Measurements from ENCODE around the gene FOXO6. TPM values are rescaled to one million over a fixed set of nuclear protein-coding genes. Genes with fewer than 3 reads are reported as not detected.
"Not testable (repeated sequence)": the region's sequence is repeated elsewhere in the genome, so short reads cannot be mapped to it uniquely, and the experiment has no call there.

The FOXO6 gene
- total RNA-seq, 2 experiments from 2014 or later: 0.19 TPM

DNA sequence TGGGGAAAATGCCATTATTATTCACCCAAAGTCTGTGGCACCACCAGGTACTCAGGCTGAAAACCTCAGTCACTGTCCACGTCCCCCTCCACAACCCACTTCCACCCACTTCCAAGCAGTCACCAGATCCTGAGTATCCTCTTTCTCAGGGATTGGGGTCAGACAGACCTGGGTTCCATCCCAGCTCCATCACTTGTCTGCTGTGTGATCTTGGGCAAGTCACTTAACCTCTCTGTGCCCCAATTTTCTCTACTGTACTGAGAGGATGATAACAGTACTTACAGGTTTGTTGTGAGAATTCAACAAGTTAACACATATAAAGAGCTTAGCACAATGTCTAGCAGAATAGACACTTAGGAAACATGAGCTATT lies 29.7 kb upstream of the FOXO6 start:
- no peaks in the 10 kb centered on the region for H3K9me3 Mint-ChIP-seq

DNA sequence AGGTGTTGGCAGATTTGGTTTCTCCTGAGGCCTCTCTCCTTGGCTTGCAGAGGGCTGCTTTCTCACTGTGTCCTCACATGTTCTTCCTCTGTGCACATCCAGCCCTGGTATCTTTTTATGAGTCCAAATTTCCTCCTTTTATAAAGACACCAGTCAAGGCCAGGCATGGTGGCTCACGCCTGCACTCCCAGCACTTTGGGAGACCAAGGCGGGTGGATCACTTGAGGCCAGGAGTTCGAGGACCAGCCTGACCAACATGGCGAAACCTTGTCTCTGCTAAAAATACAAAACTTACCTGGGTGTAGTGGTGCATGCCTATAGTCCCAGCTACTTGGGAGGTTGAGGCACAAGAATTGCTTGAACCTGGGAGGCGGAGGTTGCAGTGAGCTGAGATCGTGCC lies 29.1 kb upstream of the FOXO6 start:
- POLR2A ChIA-PET: not testable (repeated sequence)

More for the DNA sequence above, 29.7 kb upstream of the FOXO6 start:
- Mint-ChIP-seq H3K27me3 (peaks cover 16% of the 10 kb centered on the region), H3K4me3 (no peak overlapping the region), H3K36me3 (no peaks in the 10 kb centered on the region), H3K4me1 (ENCODE audit: low read depth) (peaks cover 4% of the 10 kb centered on the region), H3K27ac (no peak overlapping the region)
- intact Hi-C loops (cut with micrococcal nuclease): no loop called here
- DNase-seq: no peak
- ChIA-PET POLR2A (no interaction called here), CTCF (interaction anchor here (1.1 to 1.2 kb wide), 2 partner anchors 18 to 86 kb away, joined by 3 to 4 read pairs; no protein-coding TSS in a partner anchor)

DNA sequence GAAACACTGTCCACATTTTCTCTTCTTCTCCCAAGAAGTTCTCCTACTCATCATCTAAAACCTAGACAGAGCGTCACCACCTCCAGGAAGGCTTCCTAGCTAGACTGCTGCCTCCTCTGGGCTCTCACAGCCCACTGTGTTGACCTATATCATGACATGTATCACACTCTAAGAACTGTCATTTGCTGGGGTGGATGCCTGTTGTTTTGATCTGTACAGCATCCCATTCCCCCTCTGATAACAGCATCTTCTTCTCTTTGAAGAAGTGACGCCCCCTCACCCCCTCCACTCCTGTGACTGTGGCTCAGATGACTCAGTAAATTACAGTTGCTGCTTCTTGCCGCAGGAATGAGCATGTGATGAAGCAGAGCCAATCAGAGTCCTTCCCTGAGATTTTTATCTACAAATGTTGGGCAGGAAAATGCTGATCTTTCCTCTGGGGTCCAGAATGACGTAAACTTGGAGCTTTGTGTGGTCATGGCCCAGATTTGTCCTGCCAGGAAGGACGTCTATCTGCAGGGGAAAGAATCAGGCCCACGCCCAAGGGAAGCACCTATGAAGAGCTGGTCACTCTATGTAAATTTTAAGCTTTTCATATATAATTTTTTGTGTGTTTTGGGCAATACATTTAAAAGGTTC lies 28.0 kb upstream of the FOXO6 start:
- Mint-ChIP-seq H3K4me1 (ENCODE audit: low read depth) (peaks cover 4% of the 10 kb centered on the region), H3K27me3 (peaks cover 19% of the 10 kb centered on the region), H3K36me3 (no peaks in the 10 kb centered on the region), H3K4me3 (no peak overlapping the region), H3K27ac (no peak overlapping the region), H3K9me3 (no peaks in the 10 kb centered on the region)
- intact Hi-C loops (cut with micrococcal nuclease): no loop called here
- DNase-seq: peak; percentile 49
- CTCF ChIA-PET: no interaction called here
- POLR2A ChIA-PET: no interaction called here

More for the DNA sequence above, 29.1 kb upstream of the FOXO6 start:
- intact Hi-C loops (cut with micrococcal nuclease); DNase-seq; H3K36me3 Mint-ChIP-seq; H3K4me1 Mint-ChIP-seq (ENCODE audit: low read depth); H3K4me3 Mint-ChIP-seq; H3K27ac Mint-ChIP-seq; CTCF ChIA-PET; H3K9me3 Mint-ChIP-seq: not testable (repeated sequence)
- peaks cover 18% of the 10 kb centered on the region for H3K27me3 Mint-ChIP-seq

- Mint-ChIP-seq H3K4me3 (no peak overlapping the region), H3K27me3 (peaks cover 24% of the 10 kb centered on the region), H3K9me3 (peaks cover 7% of the 10 kb centered on the region), H3K4me1 (ENCODE audit: low read depth) (no peaks in the 10 kb centered on the region), H3K27ac (no peak overlapping the region), H3K36me3 (no peaks in the 10 kb centered on the region)
- ChIA-PET POLR2A (no interaction called here), CTCF (no interaction called here)
- DNase-seq: no peak
- intact Hi-C loops (cut with micrococcal nuclease): no loop called here
Observed at GRCh38 chr1:41338820-41339219, 22.4 kb upstream of the FOXO6 start.

DNA sequence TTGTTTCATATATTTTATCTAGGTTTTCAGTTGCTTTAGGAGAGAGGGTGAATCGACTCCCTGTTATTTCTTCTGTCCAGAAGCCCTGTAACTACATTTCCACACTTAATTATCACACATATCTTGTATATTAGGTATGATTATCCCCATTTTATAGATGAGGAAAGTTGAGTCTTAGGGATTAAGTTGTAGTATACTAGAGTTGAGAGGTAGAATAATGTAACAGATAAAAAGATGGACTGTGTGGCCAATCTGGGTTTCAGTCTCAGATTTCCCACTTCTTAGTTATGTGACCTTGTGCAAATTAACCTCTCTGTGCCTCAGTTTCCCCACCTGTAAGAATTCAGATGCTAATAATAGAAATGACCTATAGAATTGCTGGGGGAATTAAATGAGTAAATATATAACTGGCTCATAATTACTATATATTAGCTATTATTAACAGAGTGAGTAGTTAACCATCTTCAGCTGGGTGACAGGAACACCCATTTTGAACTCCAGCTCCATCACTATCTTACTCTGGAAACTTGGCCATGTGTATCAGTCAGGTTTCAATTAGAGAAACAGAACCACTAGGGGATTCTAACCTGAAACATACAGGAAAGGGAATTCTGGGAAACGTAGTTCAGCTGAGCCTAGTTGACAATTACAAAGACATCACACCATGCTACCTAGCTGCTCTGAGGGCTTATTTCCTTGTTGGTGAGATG lies 20.4 kb upstream of the FOXO6 start:
- no peak for DNase-seq
- POLR2A ChIA-PET: no interaction called here
- no peaks in the 10 kb centered on the region for H3K36me3 Mint-ChIP-seq

DNA sequence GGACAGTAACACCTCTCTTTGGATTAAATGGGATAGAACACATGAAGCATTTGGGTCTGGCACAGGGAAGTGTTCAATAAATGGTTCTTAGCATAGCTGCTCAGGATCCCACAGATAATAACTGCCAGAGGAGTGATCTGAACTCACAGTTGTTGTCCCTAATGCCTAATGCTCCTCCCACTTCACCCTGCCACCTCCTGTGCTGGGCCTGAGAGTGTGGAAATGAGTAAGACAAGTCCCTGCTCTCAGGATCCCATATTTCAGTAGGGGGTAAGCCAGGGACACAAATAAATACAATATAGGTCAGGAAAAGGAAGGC lies 19.9 kb upstream of the FOXO6 start:
- DNase-seq: no peak
- Mint-ChIP-seq H3K27ac (no peak overlapping the region), H3K36me3 (no peaks in the 10 kb centered on the region), H3K27me3 (peaks cover 18% of the 10 kb centered on the region), H3K4me3 (no peak overlapping the region), H3K4me1 (ENCODE audit: low read depth) (peaks cover 5% of the 10 kb centered on the region), H3K9me3 (peaks cover 7% of the 10 kb centered on the region)
- CTCF ChIA-PET: interaction anchor here (1.4 to 1.5 kb wide), 2 partner anchors 20 to 28 kb away, joined by 3 to 4 read pairs; partner anchors contain the start of gene FOXO6
- POLR2A ChIA-PET: no interaction called here
- intact Hi-C loops (cut with micrococcal nuclease): no loop called here

More for the DNA sequence above, 20.4 kb upstream of the FOXO6 start:
- Mint-ChIP-seq H3K27ac (no peak overlapping the region), H3K27me3 (peaks cover 21% of the 10 kb centered on the region), H3K4me3 (no peak overlapping the region), H3K9me3 (peaks cover 7% of the 10 kb centered on the region), H3K4me1 (ENCODE audit: low read depth) (peaks cover 5% of the 10 kb centered on the region)
- CTCF ChIA-PET: interaction anchor here (1.4 to 1.5 kb wide), 2 partner anchors 21 to 28 kb away, joined by 3 to 4 read pairs; partner anchors contain the start of gene FOXO6
- intact Hi-C loops (cut with micrococcal nuclease): no loop called here

GRCh38 chr1:41341772-41342562 lies 19.3 kb upstream of the FOXO6 start:
- ChIA-PET POLR2A (no interaction called here), CTCF (interaction anchor here (1.4 to 1.5 kb wide), 2 partner anchors 20 to 29 kb away, joined by 3 to 4 read pairs; partner anchors contain the start of gene FOXO6)
- H3K36me3 Mint-ChIP-seq: no peaks in the 10 kb centered on the region
- no peak for DNase-seq
- H3K27ac Mint-ChIP-seq: no peak overlapping the region
- H3K4me3 Mint-ChIP-seq: no peak overlapping the region
- peaks cover 19% of the 10 kb centered on the region for H3K27me3 Mint-ChIP-seq
- intact Hi-C loops (cut with micrococcal nuclease): no loop called here
- peaks cover 7% of the 10 kb centered on the region for H3K9me3 Mint-ChIP-seq
- H3K4me1 Mint-ChIP-seq (ENCODE audit: low read depth): peaks cover 5% of the 10 kb centered on the region

DNA sequence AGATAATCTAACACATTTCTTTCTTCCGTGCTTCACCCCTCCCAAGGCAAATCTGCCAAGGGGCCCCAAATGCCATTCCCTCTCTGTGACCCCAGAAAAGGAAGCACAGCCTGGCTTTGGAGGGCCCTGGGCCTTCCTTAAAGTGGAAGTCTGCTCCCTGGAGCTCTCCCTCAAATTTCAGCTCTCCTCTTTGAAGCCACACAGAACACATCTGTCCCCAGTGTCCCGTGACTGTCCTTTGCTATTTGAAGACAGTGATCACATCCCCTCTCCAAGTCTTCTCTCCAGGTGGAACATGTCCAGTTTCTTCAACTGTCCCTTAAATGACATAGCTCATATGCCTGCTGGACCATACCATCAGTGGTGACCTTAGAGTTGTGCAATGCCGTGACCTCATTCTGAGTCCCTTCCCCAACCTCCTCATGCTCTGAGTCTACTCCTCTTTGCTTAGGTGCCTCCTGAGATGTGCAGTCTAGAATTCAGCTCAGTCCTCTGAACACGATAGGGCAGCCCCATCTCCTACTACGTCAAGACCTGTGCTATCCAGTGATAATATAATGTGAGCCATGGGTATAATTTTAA lies 18.4 kb upstream of the FOXO6 start:
- Mint-ChIP-seq H3K4me1 (ENCODE audit: low read depth) (peaks cover 5% of the 10 kb centered on the region), H3K9me3 (peaks cover 7% of the 10 kb centered on the region), H3K36me3 (no peaks in the 10 kb centered on the region), H3K4me3 (no peak overlapping the region), H3K27me3 (peaks cover 19% of the 10 kb centered on the region), H3K27ac (no peak overlapping the region)
- DNase-seq: no peak
- ChIA-PET CTCF (no interaction called here), POLR2A (no interaction called here)
- intact Hi-C loops (cut with micrococcal nuclease): no loop called here

GRCh38 chr1:41343790-41344699 lies 17.2 kb upstream of the FOXO6 start:
- H3K36me3 Mint-ChIP-seq: no peaks in the 10 kb centered on the region
- H3K4me1 Mint-ChIP-seq (ENCODE audit: low read depth): peaks cover 5% of the 10 kb centered on the region
- intact Hi-C loops (cut with micrococcal nuclease): no loop called here
- peaks cover 3% of the 10 kb centered on the region for H3K9me3 Mint-ChIP-seq
- ChIA-PET POLR2A (no interaction called here), CTCF (interaction anchor here (0.7 kb wide), 2 partner anchors 37 to 62 kb away, joined by 3 read pairs; no protein-coding TSS in a partner anchor)
- H3K27me3 Mint-ChIP-seq: peaks cover 23% of the 10 kb centered on the region
- H3K27ac Mint-ChIP-seq: no peak overlapping the region
- DNase-seq: no peak
- no peak overlapping the region for H3K4me3 Mint-ChIP-seq

DNA sequence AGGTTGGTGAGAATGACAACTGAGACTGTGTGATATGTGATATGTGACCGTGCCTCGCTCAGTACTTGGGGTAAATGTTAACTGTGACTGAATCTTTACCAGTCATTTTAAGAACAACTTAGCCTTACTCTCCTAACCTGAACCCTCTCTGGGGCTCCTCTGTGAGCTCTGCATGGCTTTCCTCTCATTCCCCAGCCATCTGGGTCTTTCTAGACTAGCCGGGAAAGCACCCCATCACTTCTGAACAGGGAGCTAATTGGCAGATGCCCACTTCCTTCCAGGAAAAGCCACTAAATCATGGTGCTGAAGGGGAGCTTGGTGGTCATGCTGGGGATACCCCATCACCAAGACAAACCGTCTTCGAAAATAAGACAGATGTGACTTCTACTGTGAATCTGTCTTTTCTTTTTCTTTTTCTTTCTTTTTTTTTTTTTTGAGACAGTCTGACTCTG lies 16.5 kb upstream of the FOXO6 start:
- H3K27ac Mint-ChIP-seq: no peak overlapping the region
- DNase-seq: no peak
- H3K4me1 Mint-ChIP-seq (ENCODE audit: low read depth): peaks cover 5% of the 10 kb centered on the region
- peaks cover 23% of the 10 kb centered on the region for H3K27me3 Mint-ChIP-seq
- CTCF ChIA-PET: no interaction called here
- no peaks in the 10 kb centered on the region for H3K36me3 Mint-ChIP-seq
- no peak overlapping the region for H3K4me3 Mint-ChIP-seq
- intact Hi-C loops (cut with micrococcal nuclease): no loop called here
- no peaks in the 10 kb centered on the region for H3K9me3 Mint-ChIP-seq
- POLR2A ChIA-PET: no interaction called here

GRCh38 chr1:41345434-41346075 lies 15.7 kb upstream of the FOXO6 start:
- Mint-ChIP-seq H3K9me3 (no peaks in the 10 kb centered on the region), H3K36me3 (no peaks in the 10 kb centered on the region), H3K27me3 (peaks cover 23% of the 10 kb centered on the region), H3K4me3 (no peak overlapping the region), H3K27ac (no peak overlapping the region), H3K4me1 (ENCODE audit: low read depth) (peaks cover 5% of the 10 kb centered on the region)
- POLR2A ChIA-PET: no interaction called here
- intact Hi-C loops (cut with micrococcal nuclease): loop anchor here (1.0 kb wide), 1 partner anchor 21 kb away; no protein-coding TSS in a partner anchor
- CTCF ChIA-PET: interaction anchor here (0.6 kb wide), 1 partner anchor 392 kb away, joined by 4 read pairs; no protein-coding TSS in a partner anchor
- DNase-seq: no peak

Data from activated CD4-positive, alpha-beta memory T cell treated with anti-CD3 and anti-CD28 coated beads for 36 hours (primary cell).